HepG2 (cell line): Measurements from ENCODE around the gene MTHFD1L. TPM values are rescaled to one million over a fixed set of nuclear protein-coding genes. Genes with fewer than 3 reads are reported as not detected.

Experiments
- ATAC-seq: fragments of 200-7000 bp; cut with Tn5 transposase; 3 replicates; pipeline ENCODE4 v1.9.1; 2020; ENCODE audit warnings: mild to moderate bottlenecking, moderate library complexity
- BruUV-seq: library from RNA; stranded (reverse); fragments of 400-500 nt; replicated peaks from 2 replicates; lab custom pipeline; 2021; lab: Mats Ljungman, UMichigan
- CTCF ChIA-PET: fragments of 300-600 bp; formaldehyde crosslinking; extraction: SDS; loops from one replicate; lab custom pipeline; 2021; ENCODE audit warnings: low total read pairs, inconsistent platforms, low intra/inter-chr PET ratio; lab: Yijun Ruan, JAX
- POLR2A ChIA-PET: fragments of 350-600 bp; sonication (Branson Sonifier 250); formaldehyde crosslinking; loops from one replicate; lab custom pipeline; 2020; ENCODE audit warnings: antibody characterized with exemption, inconsistent platforms; lab: Yijun Ruan, JAX
- DNase-seq: peaks from one replicate; pipeline ENCODE4 v3.0.0-alpha.2; 2015; ENCODE audit warnings: low spot score
- FAIRE-seq: peaks from 3 replicates; lab custom pipeline; 2011; peaks lifted over from hg19 to GRCh38; lab: Jason Lieb, UNC
- H2AFZ ChIP-seq: one replicate; pipeline ENCODE4 v1.6.1; 2011; ENCODE audit warnings: low read length, inconsistent platforms
- H3K27ac ChIP-seq: fragments of 300-600 bp; 3 replicates; pipeline ENCODE4 v1.8.0; 2011; ENCODE audit warnings: mixed run types, mild to moderate bottlenecking, mixed read lengths, low read length, inconsistent platforms; ENCODE audit not compliant: insufficient read depth; ENCODE audit errors: extremely low read length
- H3K27me3 ChIP-seq, 2 experiments: fragments of 200-600 bp in 1 of 2; 2 replicates in 1 of 2; 3 replicates in 1 of 2; pipeline versions ENCODE4 v1.6.0 to v1.8.0; 2011; ENCODE audit warnings: low read length in 2 of 2, mild to moderate bottlenecking in 2 of 2, moderate library complexity in 2 of 2, inconsistent platforms in 1 of 2; ENCODE audit not compliant: insufficient read depth in 2 of 2, control insufficient read depth in 1 of 2
- H3K36me3 ChIP-seq, 2 experiments: fragments of 200-600 bp in 1 of 2; replicated peaks in 1 of 2; 2 replicates in 1 of 2; 3 replicates in 1 of 2; pipeline versions ENCODE4 v1.5.1 to v1.8.0; 2011; ENCODE audit warnings: low read length in 2 of 2, inconsistent platforms in 1 of 2; ENCODE audit not compliant: insufficient read depth in 2 of 2, control insufficient read depth in 1 of 2
- H3K4me1 ChIP-seq: 2 replicates; pipeline ENCODE4 v1.5.1; 2012; ENCODE audit warnings: low read length, inconsistent platforms; ENCODE audit not compliant: insufficient read depth
- H3K4me2 ChIP-seq: 2 replicates; pipeline ENCODE4 v1.6.0; 2011; ENCODE audit warnings: low read depth, low read length, inconsistent platforms
- H3K4me3 ChIP-seq, 3 experiments: fragments of 200-600 bp in 1 of 3; sonication (generic), shearing (Covaris generic) in 1 of 3; replicated peaks in 1 of 3; 2 replicates each; pipeline ENCODE4 v1.5.1; 2011 to 2016; ENCODE audit warnings: low read length in 3 of 3, inconsistent platforms in 2 of 3, low read depth in 2 of 3, mild to moderate bottlenecking in 2 of 3, control low read depth in 1 of 3, mixed read lengths in 1 of 3; ENCODE audit not compliant: insufficient read depth in 1 of 3
- H3K79me2 ChIP-seq: one replicate; pipeline ENCODE4 v1.6.1; 2011; ENCODE audit warnings: low read length, inconsistent platforms; ENCODE audit not compliant: insufficient read depth
- H3K9ac ChIP-seq: 2 replicates; pipeline ENCODE4 v1.6.0; 2011; ENCODE audit warnings: mild to moderate bottlenecking, low read depth, low read length, inconsistent platforms; ENCODE audit not compliant: insufficient read depth
- H3K9me3 ChIP-seq: 2 replicates; pipeline ENCODE4 v1.5.1; 2012; ENCODE audit warnings: mild to moderate bottlenecking, low read length
- H4K20me1 ChIP-seq: 2 replicates; pipeline ENCODE4 v1.6.0; 2011; ENCODE audit warnings: inconsistent platforms, mild to moderate bottlenecking, low read length, moderate library complexity; ENCODE audit not compliant: insufficient read depth
- ATAD3A ChIP-seq: sonication (generic); formaldehyde crosslinking; IDR thresholded peaks from 2 replicates; pipeline ENCODE4 v1.4.0; 2020; ENCODE audit warnings: missing genetic modification reagents
- GPN1 ChIP-seq: sonication (generic); formaldehyde crosslinking; IDR thresholded peaks from 2 replicates; pipeline ENCODE4 v1.5.1; 2020; ENCODE audit warnings: missing genetic modification reagents, borderline replicate concordance
- PHF20 ChIP-seq: sonication (generic); formaldehyde crosslinking; IDR thresholded peaks from 2 replicates; pipeline ENCODE4 v1.5.0; 2020; ENCODE audit warnings: mild to moderate bottlenecking, missing genetic modification reagents
- POLR2AphosphoS5 ChIP-seq: IDR thresholded peaks from 2 replicates; pipeline ENCODE4 v1.6.1; 2012; ENCODE audit warnings: low read depth, low read length
- ZNF543 ChIP-seq: sonication (generic); formaldehyde crosslinking; IDR thresholded peaks from 2 replicates; pipeline ENCODE4 v1.4.0; 2020; ENCODE audit warnings: mild to moderate bottlenecking, missing genetic modification reagents
- ZNF557 ChIP-seq: sonication (generic); formaldehyde crosslinking; IDR thresholded peaks from 2 replicates; pipeline ENCODE4 v1.4.0; 2020; ENCODE audit warnings: missing genetic modification reagents
- WGBS: methylation state at CpG from one replicate; pipeline ENCODE4 v1.1.6; 2017; ENCODE audit warnings: low lambda C conversion rate; 5-methylcytosine and 5-hydroxymethylcytosine counted together
- in situ Hi-C: cut with HindIII; loops from 2 replicates; pipeline ENCODE4 v1.10.0; 2017; ENCODE audit warnings: low pct_unique_long_range_greater_than_20kb; ENCODE audit not compliant: extremely low pct_ligation_motif_present
- intact Hi-C: fragments of 100-400 bp; cut with micrococcal nuclease; formaldehyde crosslinking; loops from one replicate; pipeline ENCODE4 v1.10.0; 2022; ENCODE audit not compliant: unreplicated experiment
- polyA plus RNA-seq, 8 experiments: library from polyadenylated mRNA; depleted of rRNA in 3 of 8; stranded (reverse) in 7 of 8; unstranded in 1 of 8; fragments of >200 nt; fragmentation: Illumina TruSeq in 4 of 8; extraction: Trizol in 4 of 8; gene quantifications; 2 replicates each; pipeline versions ENCODE4 v1.2.1 to v1.2.3, GENCODE V29; 2011 to 2016; ENCODE audit warnings: low read depth in 4 of 8, missing spikeins in 1 of 8, mixed read lengths in 1 of 8; ENCODE audit not compliant: insufficient read depth in 1 of 8
- total RNA-seq, 5 experiments: library from RNA; depleted of rRNA; stranded (reverse); fragments of >200 nt; fragmentation: Illumina TruSeq; extraction: Trizol; gene quantifications; 2 replicates each; pipeline ENCODE4 v1.2.3, GENCODE V29; 2016; ENCODE audit warnings: low read depth in 1 of 5
- TF ChIP-seq, protein P1 (sequence below): sonication (generic); formaldehyde crosslinking; IDR thresholded peaks from 2 replicates; pipeline ENCODE4 v1.5.0; 2020; ENCODE audit warnings: mild to moderate bottlenecking, missing genetic modification reagents, borderline replicate concordance
- TF ChIP-seq, protein P2 (sequence below): conservative IDR thresholded peaks from 2 replicates; pipeline ENCODE4 v1.6.1; 2018; ENCODE audit warnings: missing genetic modification reagents

The MTHFD1L gene
- total and polyA plus RNA-seq, 2 of the 13 experiments (the other 11 are each of a cell fraction or from before 2014, with no cell fraction given), result 24.0 to 39.6 TPM

DNA sequence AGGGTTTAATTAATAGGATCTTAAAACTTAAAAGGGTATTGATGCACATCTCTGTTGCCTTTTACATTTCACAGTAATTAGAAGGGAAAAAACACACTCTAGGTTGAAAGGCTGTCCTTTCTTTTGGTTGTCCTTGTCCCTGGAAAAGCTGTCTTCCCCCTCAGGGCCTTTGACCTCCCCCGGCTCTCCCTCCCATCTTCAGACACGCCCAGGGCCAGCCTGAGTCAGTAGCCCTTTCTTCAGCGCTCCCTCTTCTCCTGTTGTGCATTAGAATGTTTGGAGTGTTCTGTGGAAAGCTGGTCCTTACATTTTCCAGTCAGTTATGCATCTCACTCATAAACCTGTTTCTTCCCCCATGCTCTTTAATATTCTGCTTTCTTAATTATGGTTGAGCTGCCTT, 157.0 kb downstream of the MTHFD1L start:
- peaks cover 18 to 40% of the 10 kb centered on the region in 2 experiments for H3K36me3 ChIP-seq
- H3K9me3 ChIP-seq, result no peaks in the 10 kb centered on the region
- ChIA-PET POLR2A (no interaction called here), CTCF (no interaction called here)
- DNase-seq (no peak), FAIRE-seq (no peak), ATAC-seq (no peak)
- H3K4me3 ChIP-seq, result no peak overlapping the region
- peaks cover 13% of the 10 kb centered on the region for H3K4me1 ChIP-seq
- H2AFZ ChIP-seq, result no peak overlapping the region
- in situ Hi-C loops (no loop called here), intact Hi-C loops (no loop called here)
- no peaks in the 10 kb centered on the region for H3K27me3 ChIP-seq
- no peaks in the 10 kb centered on the region for H3K79me2 ChIP-seq
- no TSS peak for BruUV-seq
- no peak overlapping the region for H3K4me2 ChIP-seq
- no peak overlapping the region for H3K27ac ChIP-seq
- H4K20me1 ChIP-seq, result no peaks in the 10 kb centered on the region
- WGBS, result 91% methylated on average over 3 of the region's 3 CpGs
- H3K9ac ChIP-seq, result no peak overlapping the region
- no peak for TF ChIP-seq ZNF543 (CRISPR knock-in tag)
- TF ChIP-seq ZNF557 (CRISPR knock-in tag), result no peak
- TF ChIP-seq, protein P1, sequence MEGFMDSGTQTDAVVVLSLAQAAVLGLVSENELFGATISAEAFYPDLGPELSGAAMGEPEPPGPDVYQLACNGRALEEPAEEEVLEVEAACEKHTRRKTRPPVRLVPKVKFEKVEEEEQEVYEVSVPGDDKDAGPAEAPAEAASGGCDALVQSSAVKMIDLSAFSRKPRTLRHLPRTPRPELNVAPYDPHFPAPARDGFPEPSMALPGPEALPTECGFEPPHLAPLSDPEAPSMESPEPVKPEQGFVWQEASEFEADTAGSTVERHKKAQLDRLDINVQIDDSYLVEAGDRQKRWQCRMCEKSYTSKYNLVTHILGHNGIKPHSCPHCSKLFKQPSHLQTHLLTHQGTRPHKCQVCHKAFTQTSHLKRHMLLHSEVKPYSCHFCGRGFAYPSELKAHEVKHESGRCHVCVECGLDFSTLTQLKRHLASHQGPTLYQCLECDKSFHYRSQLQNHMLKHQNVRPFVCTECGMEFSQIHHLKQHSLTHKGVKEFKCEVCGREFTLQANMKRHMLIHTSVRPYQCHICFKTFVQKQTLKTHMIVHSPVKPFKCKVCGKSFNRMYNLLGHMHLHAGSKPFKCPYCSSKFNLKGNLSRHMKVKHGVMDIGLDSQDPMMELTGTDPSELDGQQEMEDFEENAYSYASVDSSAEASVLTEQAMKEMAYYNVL (CRISPR knock-in tag), result no peak
- no peak for TF ChIP-seq ATAD3A (CRISPR knock-in tag)
- no peak for TF ChIP-seq GPN1 (CRISPR knock-in tag)
- TF ChIP-seq, protein P2, sequence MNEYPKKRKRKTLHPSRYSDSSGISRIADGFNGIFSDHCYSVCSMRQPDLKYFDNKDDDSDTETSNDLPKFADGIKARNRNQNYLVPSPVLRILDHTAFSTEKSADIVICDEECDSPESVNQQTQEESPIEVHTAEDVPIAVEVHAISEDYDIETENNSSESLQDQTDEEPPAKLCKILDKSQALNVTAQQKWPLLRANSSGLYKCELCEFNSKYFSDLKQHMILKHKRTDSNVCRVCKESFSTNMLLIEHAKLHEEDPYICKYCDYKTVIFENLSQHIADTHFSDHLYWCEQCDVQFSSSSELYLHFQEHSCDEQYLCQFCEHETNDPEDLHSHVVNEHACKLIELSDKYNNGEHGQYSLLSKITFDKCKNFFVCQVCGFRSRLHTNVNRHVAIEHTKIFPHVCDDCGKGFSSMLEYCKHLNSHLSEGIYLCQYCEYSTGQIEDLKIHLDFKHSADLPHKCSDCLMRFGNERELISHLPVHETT (CRISPR knock-in tag), result no peak
- no peak for TF ChIP-seq PHF20
- TF ChIP-seq POLR2AphosphoS5, result no peak
